Neural progenitor cell (in vitro differentiated cells): ENCODE data around the gene TUBGCP3. TPM values are rescaled to one million over a fixed set of nuclear protein-coding genes. Genes with fewer than 3 reads are reported as not detected.
A peak's percentile ranks its signal among the peaks of the same experiment; 100 is the strongest.

Experiments used
- DNase-seq: peaks from one replicate; pipeline ENCODE4 v3.0.0-alpha.2; 2016; ENCODE audit warnings: low spot score
- H2AFZ ChIP-seq: fragments of 200-600 bp; sonication (generic); replicated peaks from 2 replicates; pipeline ENCODE4 v1.6.1; 2016; ENCODE audit warnings: antibody characterized with exemption
- H3F3A ChIP-seq: fragments of 200-600 bp; sonication (generic); 2 replicates; pipeline ENCODE4 v1.6.1; 2016; ENCODE audit warnings: antibody characterized with exemption, low read depth
- H3K27ac ChIP-seq: fragments of 200-600 bp; sonication (generic); 2 replicates; pipeline ENCODE4 v1.5.1; 2016; ENCODE audit warnings: mild to moderate bottlenecking
- H3K27me3 ChIP-seq: fragments of 200-600 bp; sonication (generic); 2 replicates; pipeline ENCODE4 v1.6.1; 2016; ENCODE audit warnings: mild to moderate bottlenecking, moderate library complexity
- H3K36me3 ChIP-seq: fragments of 200-600 bp; sonication (generic); 2 replicates; pipeline ENCODE4 v1.5.1; 2016
- H3K4me1 ChIP-seq: fragments of 200-600 bp; sonication (generic); 2 replicates; pipeline ENCODE4 v1.6.1; 2016; ENCODE audit warnings: mixed run types
- H3K4me2 ChIP-seq: fragments of 200-600 bp; sonication (generic); 2 replicates; pipeline ENCODE4 v1.6.1; 2016
- H3K4me3 ChIP-seq: fragments of 200-600 bp; sonication (generic); 2 replicates; pipeline ENCODE4 v1.5.1; 2016
- H3K79me2 ChIP-seq: fragments of 200-600 bp; sonication (generic); 2 replicates; pipeline ENCODE4 v1.6.1; 2016; ENCODE audit warnings: low read depth
- H3K9ac ChIP-seq: fragments of 200-600 bp; sonication (generic); 2 replicates; pipeline ENCODE4 v1.6.1; 2016
- H3K9me3 ChIP-seq: fragments of 200-600 bp; sonication (generic); 2 replicates; pipeline ENCODE4 v1.5.1; 2016; ENCODE audit warnings: low read depth
- H4K20me1 ChIP-seq: fragments of 200-600 bp; sonication (generic); 2 replicates; pipeline ENCODE4 v1.6.1; 2016; ENCODE audit warnings: low read depth
- H3K27ac Mint-ChIP-seq: 3 replicates; pipeline ENCODE4 v1.8.0; 2021; ENCODE audit warnings: mixed read lengths
- H3K27me3 Mint-ChIP-seq: 2 replicates; pipeline ENCODE4 v1.8.0; 2022; ENCODE audit warnings: low read depth, mild to moderate bottlenecking, inconsistent platforms, moderate library complexity, mixed read lengths; ENCODE audit not compliant: insufficient read depth
- H3K36me3 Mint-ChIP-seq: 3 replicates; pipeline ENCODE4 v1.8.0; 2021; ENCODE audit warnings: mixed read lengths
- H3K4me1 Mint-ChIP-seq: 3 replicates; pipeline ENCODE4 v1.8.0; 2021; ENCODE audit warnings: mixed read lengths
- H3K4me3 Mint-ChIP-seq: 3 replicates; pipeline ENCODE4 v1.8.0; 2021; ENCODE audit warnings: mild to moderate bottlenecking, moderate library complexity, mixed read lengths
- H3K9me3 Mint-ChIP-seq: 3 replicates; pipeline ENCODE4 v1.8.0; 2020; ENCODE audit warnings: mixed read lengths
- CTCF ChIP-seq: fragments of 200-600 bp; sonication (generic); IDR thresholded peaks from 2 replicates; pipeline ENCODE4 v1.5.1; 2017; ENCODE audit warnings: antibody characterized with exemption, mild to moderate bottlenecking
- EZH2 ChIP-seq: fragments of 200-600 bp; sonication (generic); IDR thresholded peaks from 2 replicates; pipeline ENCODE4 v1.6.1; 2017; ENCODE audit warnings: antibody characterized with exemption, mild to moderate bottlenecking, moderate library complexity
- EZH2phosphoT487 ChIP-seq: fragments of 200-600 bp; sonication (generic); IDR thresholded peaks from 2 replicates; pipeline ENCODE4 v1.6.1; 2017; ENCODE audit warnings: antibody characterized with exemption
- total RNA-seq: library from RNA; depleted of rRNA; stranded (reverse); fragments of >200 nt; gene quantifications from 2 replicates; pipeline ENCODE4 v1.2.3, GENCODE V29; 2015; ENCODE audit warnings: low replicate concordance

TUBGCP3 gene
- total RNA-seq, 1 donor from 2014 or later = 33.6 TPM

- Histone ChIP-seq H3K9ac (no peak overlapping the region), H3K4me3 (no peak overlapping the region), H3K36me3 (no peaks in the 10 kb centered on the region), H3F3A (peaks cover 4% of the 10 kb centered on the region), H3K4me2 (no peak overlapping the region), H3K4me1 (peaks cover 13% of the 10 kb centered on the region), H4K20me1 (no peaks in the 10 kb centered on the region), H3K79me2 (no peaks in the 10 kb centered on the region), H3K27me3 (peaks cover 30% of the 10 kb centered on the region), H3K27ac (no peak overlapping the region), H3K9me3 (no peaks in the 10 kb centered on the region), H2AFZ (no peak overlapping the region)
- DNase-seq = no peak
- peaks cover 36% of the 10 kb centered on the region for H3K4me1 Mint-ChIP-seq
- H3K27ac Mint-ChIP-seq = no peak overlapping the region
- H3K36me3 Mint-ChIP-seq = peaks cover 2% of the 10 kb centered on the region
- H3K9me3 Mint-ChIP-seq = peaks cover 2% of the 10 kb centered on the region
- TF ChIP-seq CTCF = no peak
- no peak for TF ChIP-seq EZH2phosphoT487
- TF ChIP-seq EZH2 = no peak
- H3K4me3 Mint-ChIP-seq = no peak overlapping the region
- peaks cover 23% of the 10 kb centered on the region for H3K27me3 Mint-ChIP-seq
These were observed 143.2 kb downstream of the TUBGCP3 start for GRCh38 chr13:112444416-112445399.

GRCh38 chr13:112443995-112444311, 144.0 kb downstream of the TUBGCP3 start:
- Histone ChIP-seq H3K4me2 (peak overlapping the region; percentile 11), H4K20me1 (no peaks in the 10 kb centered on the region), H3K27ac (no peak overlapping the region), H3K79me2 (no peaks in the 10 kb centered on the region), H3K9ac (no peak overlapping the region), H3F3A (peaks cover 4% of the 10 kb centered on the region), H3K36me3 (no peaks in the 10 kb centered on the region), H3K4me1 (peaks cover 13% of the 10 kb centered on the region), H3K9me3 (no peaks in the 10 kb centered on the region), H3K27me3 (peaks cover 30% of the 10 kb centered on the region), H3K4me3 (no peak overlapping the region), H2AFZ (no peak overlapping the region)
- TF ChIP-seq CTCF (peak; percentile 77), EZH2phosphoT487 (no peak)
- Mint-ChIP-seq H3K4me1 (peaks cover 37% of the 10 kb centered on the region), H3K4me3 (no peak overlapping the region), H3K9me3 (peaks cover 6% of the 10 kb centered on the region), H3K36me3 (peaks cover 2% of the 10 kb centered on the region), H3K27ac (no peak overlapping the region), H3K27me3 (peaks cover 18% of the 10 kb centered on the region)
- peak; percentile 93 for DNase-seq

GRCh38 chr13:112443191-112443994, 144.6 kb downstream of the TUBGCP3 start:
- H3K4me3 ChIP-seq = no peak overlapping the region
- peak; percentile 81 for DNase-seq
- H3K27ac Mint-ChIP-seq = no peak overlapping the region
- H3K36me3 ChIP-seq = no peaks in the 10 kb centered on the region
- peaks cover 19% of the 10 kb centered on the region for H3K27me3 Mint-ChIP-seq
- peaks cover 30% of the 10 kb centered on the region for H3K27me3 ChIP-seq
- H3K4me1 ChIP-seq = peaks cover 13% of the 10 kb centered on the region
- peaks cover 37% of the 10 kb centered on the region for H3K4me1 Mint-ChIP-seq
- H4K20me1 ChIP-seq = no peaks in the 10 kb centered on the region
- no peak for TF ChIP-seq EZH2
- TF ChIP-seq CTCF = peak; percentile 59
- H3K36me3 Mint-ChIP-seq = peaks cover 3% of the 10 kb centered on the region
- no peak overlapping the region for H3K9ac ChIP-seq
- H3K9me3 ChIP-seq = peaks cover under 1% of the 10 kb centered on the region
- H3K4me3 Mint-ChIP-seq = peak overlapping the region; percentile 35
- no peak overlapping the region for H2AFZ ChIP-seq
- H3K4me2 ChIP-seq = peak overlapping the region; percentile 23
- H3K9me3 Mint-ChIP-seq = peaks cover 10% of the 10 kb centered on the region
- no peaks in the 10 kb centered on the region for H3K79me2 ChIP-seq
- peaks cover 4% of the 10 kb centered on the region for H3F3A ChIP-seq
- no peak overlapping the region for H3K27ac ChIP-seq
